HepG2 (cell line): ENCODE measurements around the gene PCDH12. TPM values are rescaled to one million over a fixed set of nuclear protein-coding genes. Genes with fewer than 3 reads are reported as not detected.
A peak's percentile ranks its signal among the peaks of the same experiment; 100 is the strongest.

Source experiments
- ARID4A ChIP-seq: sonication (generic); formaldehyde crosslinking; IDR thresholded peaks from 2 replicates; pipeline ENCODE4 v1.5.0; 2020; ENCODE audit warnings: mild to moderate bottlenecking, missing genetic modification reagents, borderline replicate concordance
- ARNT2 ChIP-seq: sonication (generic); formaldehyde crosslinking; IDR thresholded peaks from 2 replicates; pipeline ENCODE4 v1.8.0; 2022; ENCODE audit warnings: mild to moderate bottlenecking, low read depth, missing genetic modification reagents, moderate library complexity
- NRL ChIP-seq: sonication (generic); formaldehyde crosslinking; IDR thresholded peaks from 2 replicates; pipeline ENCODE4 v1.5.0; 2020; ENCODE audit warnings: missing genetic modification reagents, mild to moderate bottlenecking, moderate library complexity, borderline replicate concordance
- PHF20 ChIP-seq: sonication (generic); formaldehyde crosslinking; IDR thresholded peaks from 2 replicates; pipeline ENCODE4 v1.5.0; 2020; ENCODE audit warnings: mild to moderate bottlenecking, missing genetic modification reagents
- POLR2AphosphoS2 ChIP-seq: IDR thresholded peaks from 2 replicates; pipeline ENCODE4 v1.6.1; 2011; ENCODE audit warnings: low read depth, low read length, improper control_type of control experiment
- RAD21 ChIP-seq: fragments of 450-650 bp; formaldehyde crosslinking; IDR thresholded peaks from 2 replicates; pipeline ENCODE4 v1.5.0; 2020; ENCODE audit warnings: mild to moderate bottlenecking
- RXRA ChIP-seq: sonication (generic); formaldehyde crosslinking; IDR thresholded peaks from 2 replicates; pipeline ENCODE4 v1.5.1; 2020; ENCODE audit warnings: missing genetic modification reagents
- ZNF205 ChIP-seq: IDR thresholded peaks from 2 replicates; pipeline ENCODE4 v1.6.1; 2018; ENCODE audit warnings: missing biosample characterization, missing genetic modification reagents
- ZNF276 ChIP-seq: sonication (generic); formaldehyde crosslinking; IDR thresholded peaks from 2 replicates; pipeline ENCODE4 v1.4.0; 2020; ENCODE audit warnings: mild to moderate bottlenecking, low read depth, missing genetic modification reagents
- polyA plus RNA-seq, 8 experiments: library from polyadenylated mRNA; depleted of rRNA in 3 of 8; stranded (reverse) in 7 of 8; unstranded in 1 of 8; fragments of >200 nt; fragmentation: Illumina TruSeq in 4 of 8; extraction: Trizol in 4 of 8; gene quantifications; 2 replicates each; pipeline versions ENCODE4 v1.2.1 to v1.2.3, GENCODE V29; 2011 to 2016; ENCODE audit warnings: low read depth in 4 of 8, missing spikeins in 1 of 8, mixed read lengths in 1 of 8; ENCODE audit not compliant: insufficient read depth in 1 of 8
- total RNA-seq, 5 experiments: library from RNA; depleted of rRNA; stranded (reverse); fragments of >200 nt; fragmentation: Illumina TruSeq; extraction: Trizol; gene quantifications; 2 replicates each; pipeline ENCODE4 v1.2.3, GENCODE V29; 2016; ENCODE audit warnings: low read depth in 1 of 5
- TF ChIP-seq, protein P1 (sequence below): conservative IDR thresholded peaks from 2 replicates; pipeline ENCODE4 v1.6.1; 2018; ENCODE audit warnings: missing genetic modification reagents
- TF ChIP-seq, protein P2 (sequence below), 2 experiments: fragments of 450-650 bp in 1 of 2; sonication (generic) in 1 of 2; formaldehyde crosslinking in 1 of 2; IDR thresholded peaks; 2 replicates each; pipeline versions ENCODE4 v1.6.1 to v1.8.0; 2016 to 2022; ENCODE audit warnings: antibody characterized with exemption in 1 of 2, mild to moderate bottlenecking in 1 of 2, missing genetic modification reagents in 1 of 2

PCDH12 gene
- total and polyA plus RNA-seq, 2 of the 13 experiments (the other 11 are each of a cell fraction or from before 2014, with no cell fraction given), result not detected

- TF ChIP-seq ARID4A (peak; percentile 61; the same call in 1 of the 2 replicates), ZNF205 (CRISPR knock-in tag) (no peak), ZNF276 (CRISPR knock-in tag) (no peak), POLR2AphosphoS2 (no peak), RAD21 (CRISPR knock-in tag) (0 out of 2 replicates have a peak, but pooled peaks have one; percentile 10), ARNT2 (CRISPR knock-in tag) (peak; percentile 49; the same call in 1 of the 2 replicates), NRL (CRISPR knock-in tag) (0 out of 2 replicates have a peak, but pooled peaks have one; percentile 62), RXRA (CRISPR knock-in tag) (peak; percentile 58), PHF20 (no peak; the same call in 1 of the 2 replicates)
- TF ChIP-seq, protein P1, sequence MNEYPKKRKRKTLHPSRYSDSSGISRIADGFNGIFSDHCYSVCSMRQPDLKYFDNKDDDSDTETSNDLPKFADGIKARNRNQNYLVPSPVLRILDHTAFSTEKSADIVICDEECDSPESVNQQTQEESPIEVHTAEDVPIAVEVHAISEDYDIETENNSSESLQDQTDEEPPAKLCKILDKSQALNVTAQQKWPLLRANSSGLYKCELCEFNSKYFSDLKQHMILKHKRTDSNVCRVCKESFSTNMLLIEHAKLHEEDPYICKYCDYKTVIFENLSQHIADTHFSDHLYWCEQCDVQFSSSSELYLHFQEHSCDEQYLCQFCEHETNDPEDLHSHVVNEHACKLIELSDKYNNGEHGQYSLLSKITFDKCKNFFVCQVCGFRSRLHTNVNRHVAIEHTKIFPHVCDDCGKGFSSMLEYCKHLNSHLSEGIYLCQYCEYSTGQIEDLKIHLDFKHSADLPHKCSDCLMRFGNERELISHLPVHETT (CRISPR knock-in tag), result no peak
- TF ChIP-seq, protein P2, sequence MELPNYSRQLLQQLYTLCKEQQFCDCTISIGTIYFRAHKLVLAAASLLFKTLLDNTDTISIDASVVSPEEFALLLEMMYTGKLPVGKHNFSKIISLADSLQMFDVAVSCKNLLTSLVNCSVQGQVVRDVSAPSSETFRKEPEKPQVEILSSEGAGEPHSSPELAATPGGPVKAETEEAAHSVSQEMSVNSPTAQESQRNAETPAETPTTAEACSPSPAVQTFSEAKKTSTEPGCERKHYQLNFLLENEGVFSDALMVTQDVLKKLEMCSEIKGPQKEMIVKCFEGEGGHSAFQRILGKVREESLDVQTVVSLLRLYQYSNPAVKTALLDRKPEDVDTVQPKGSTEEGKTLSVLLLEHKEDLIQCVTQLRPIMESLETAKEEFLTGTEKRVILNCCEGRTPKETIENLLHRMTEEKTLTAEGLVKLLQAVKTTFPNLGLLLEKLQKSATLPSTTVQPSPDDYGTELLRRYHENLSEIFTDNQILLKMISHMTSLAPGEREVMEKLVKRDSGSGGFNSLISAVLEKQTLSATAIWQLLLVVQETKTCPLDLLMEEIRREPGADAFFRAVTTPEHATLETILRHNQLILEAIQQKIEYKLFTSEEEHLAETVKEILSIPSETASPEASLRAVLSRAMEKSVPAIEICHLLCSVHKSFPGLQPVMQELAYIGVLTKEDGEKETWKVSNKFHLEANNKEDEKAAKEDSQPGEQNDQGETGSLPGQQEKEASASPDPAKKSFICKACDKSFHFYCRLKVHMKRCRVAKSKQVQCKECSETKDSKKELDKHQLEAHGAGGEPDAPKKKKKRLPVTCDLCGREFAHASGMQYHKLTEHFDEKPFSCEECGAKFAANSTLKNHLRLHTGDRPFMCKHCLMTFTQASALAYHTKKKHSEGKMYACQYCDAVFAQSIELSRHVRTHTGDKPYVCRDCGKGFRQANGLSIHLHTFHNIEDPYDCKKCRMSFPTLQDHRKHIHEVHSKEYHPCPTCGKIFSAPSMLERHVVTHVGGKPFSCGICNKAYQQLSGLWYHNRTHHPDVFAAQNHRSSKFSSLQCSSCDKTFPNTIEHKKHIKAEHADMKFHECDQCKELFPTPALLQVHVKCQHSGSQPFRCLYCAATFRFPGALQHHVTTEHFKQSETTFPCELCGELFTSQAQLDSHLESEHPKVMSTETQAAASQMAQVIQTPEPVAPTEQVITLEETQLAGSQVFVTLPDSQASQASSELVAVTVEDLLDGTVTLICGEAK (IDR thresholded peaks at IDR 0.05), result no peak
- TF ChIP-seq, protein P2 (CRISPR knock-in tag; IDR thresholded peaks at IDR 0.05), result no peak
These were observed 43.7 kb downstream of the PCDH12 start (continued) for GRCh38 chr5:141914199-141914743.
